Astrocyte of the cerebellum (primary cell): ENCODE data around the gene DOCK10.

ENCODE experiments used
- DNase-seq: peaks from one replicate; pipeline ENCODE4 v3.0.0-alpha.2; 2011; ENCODE audit warnings: low read depth
- H3K4me3 ChIP-seq: 2 replicates; pipeline ENCODE4 v1.5.1; 2011; ENCODE audit warnings: mild to moderate bottlenecking, low read depth, low read length, moderate library complexity
- in situ Hi-C: cut with HindIII; loops from 2 replicates; pipeline ENCODE4 v1.10.0; 2017; ENCODE audit warnings: low sequenced_read_pairs
- TF ChIP-seq, protein P1 (sequence below): IDR thresholded peaks from 2 replicates; pipeline ENCODE4 v1.5.1; 2012; ENCODE audit warnings: low read length, low read depth, moderate library complexity, mild to moderate bottlenecking; ENCODE audit errors: missing control alignments

Gene DOCK10

DNA sequence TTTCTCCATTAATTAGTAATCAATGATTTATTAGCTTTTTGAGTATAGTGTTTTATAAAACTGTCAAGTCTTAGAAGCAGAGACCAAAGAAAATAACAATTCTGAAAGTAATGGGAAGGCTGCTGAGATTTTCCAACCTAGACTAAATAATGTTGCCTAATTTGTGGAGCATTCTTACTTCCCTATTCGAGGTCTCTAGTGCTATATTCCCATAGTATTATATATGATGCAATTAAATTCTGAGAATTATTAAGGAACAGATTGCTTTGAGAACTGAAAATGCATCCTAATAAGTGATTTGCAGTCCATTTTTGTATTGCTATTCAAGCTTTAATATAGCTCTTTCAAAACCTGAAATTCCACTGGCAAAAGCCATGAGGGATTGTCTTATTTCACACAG, 27.7 kb upstream of the DOCK10 start:
- in situ Hi-C loops, result no loop called here
- no peak overlapping the region for H3K4me3 ChIP-seq
- TF ChIP-seq, protein P1, sequence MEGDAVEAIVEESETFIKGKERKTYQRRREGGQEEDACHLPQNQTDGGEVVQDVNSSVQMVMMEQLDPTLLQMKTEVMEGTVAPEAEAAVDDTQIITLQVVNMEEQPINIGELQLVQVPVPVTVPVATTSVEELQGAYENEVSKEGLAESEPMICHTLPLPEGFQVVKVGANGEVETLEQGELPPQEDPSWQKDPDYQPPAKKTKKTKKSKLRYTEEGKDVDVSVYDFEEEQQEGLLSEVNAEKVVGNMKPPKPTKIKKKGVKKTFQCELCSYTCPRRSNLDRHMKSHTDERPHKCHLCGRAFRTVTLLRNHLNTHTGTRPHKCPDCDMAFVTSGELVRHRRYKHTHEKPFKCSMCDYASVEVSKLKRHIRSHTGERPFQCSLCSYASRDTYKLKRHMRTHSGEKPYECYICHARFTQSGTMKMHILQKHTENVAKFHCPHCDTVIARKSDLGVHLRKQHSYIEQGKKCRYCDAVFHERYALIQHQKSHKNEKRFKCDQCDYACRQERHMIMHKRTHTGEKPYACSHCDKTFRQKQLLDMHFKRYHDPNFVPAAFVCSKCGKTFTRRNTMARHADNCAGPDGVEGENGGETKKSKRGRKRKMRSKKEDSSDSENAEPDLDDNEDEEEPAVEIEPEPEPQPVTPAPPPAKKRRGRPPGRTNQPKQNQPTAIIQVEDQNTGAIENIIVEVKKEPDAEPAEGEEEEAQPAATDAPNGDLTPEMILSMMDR, result no peak
- DNase-seq, result no peak

DNA sequence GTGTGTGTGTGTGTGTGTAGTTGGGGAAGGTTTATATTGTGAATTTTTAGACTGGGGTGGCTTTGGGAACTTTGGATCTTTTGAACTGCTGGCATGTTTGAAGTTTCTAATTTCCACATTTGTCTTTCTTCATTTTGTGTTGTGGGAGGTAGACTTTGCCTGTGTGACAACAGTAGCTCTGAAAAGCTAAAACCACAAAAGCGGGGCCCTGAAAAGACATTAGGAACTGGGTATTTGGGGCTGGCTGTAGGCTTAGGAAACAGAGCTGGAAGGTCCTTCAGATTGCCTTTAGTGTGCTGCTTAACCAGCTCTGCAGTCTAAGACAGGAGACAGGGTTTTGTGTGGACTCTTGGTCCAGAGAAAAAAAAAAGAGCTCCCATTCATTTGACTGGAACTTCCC, 27.2 kb upstream of the DOCK10 start:
- in situ Hi-C loops, result no loop called here
- TF ChIP-seq, protein P1, result no peak
- no peak for DNase-seq
- H3K4me3 ChIP-seq, result no peak overlapping the region

DNA sequence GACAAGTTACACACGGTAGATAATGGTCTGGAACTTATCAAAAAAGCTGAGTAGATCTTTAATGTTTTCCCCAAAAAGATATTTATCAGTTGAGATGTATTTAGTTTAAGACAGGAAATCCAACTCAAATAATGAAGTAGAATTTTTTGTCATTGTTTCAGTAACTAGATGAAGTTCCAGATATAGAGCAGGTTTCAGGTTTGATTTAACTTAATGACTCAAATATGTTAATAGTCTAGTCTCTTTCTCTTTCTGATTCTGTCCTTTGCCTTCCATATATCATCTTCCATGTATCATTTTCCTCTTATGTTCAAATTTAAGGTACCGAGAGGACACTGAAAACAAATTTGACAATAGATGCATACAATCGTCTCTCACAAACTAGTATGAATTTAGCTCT, 23.6 kb upstream of the DOCK10 start:
- DNase-seq, result no peak
- in situ Hi-C loops, result no loop called here
- TF ChIP-seq, protein P1, result no peak

DNA sequence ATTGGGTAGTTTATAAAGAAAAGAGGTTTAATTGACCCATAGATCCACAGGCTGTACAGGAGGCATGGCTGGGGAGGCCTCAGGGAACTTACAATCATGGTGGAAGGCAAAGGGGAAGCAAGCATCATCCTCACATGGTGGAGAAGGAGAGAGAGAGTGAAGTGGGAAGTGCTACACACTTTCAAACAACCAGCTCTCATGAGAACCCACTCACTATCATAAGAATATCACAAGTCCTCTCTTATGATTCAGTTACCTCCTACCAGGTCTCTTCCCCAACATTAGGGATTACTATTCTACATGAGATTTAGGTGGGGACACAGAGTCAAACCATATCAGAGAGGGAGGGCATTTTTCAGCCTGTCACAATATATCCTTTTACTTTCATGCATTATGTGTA, 22.7 kb upstream of the DOCK10 start:
- in situ Hi-C loops, result no loop called here
- TF ChIP-seq, protein P1, result no peak
- DNase-seq, result no peak
- H3K4me3 ChIP-seq, result no peak overlapping the region

More for the DNA sequence above, 23.6 kb upstream of the DOCK10 start:
- H3K4me3 ChIP-seq, result no peak overlapping the region

DNA sequence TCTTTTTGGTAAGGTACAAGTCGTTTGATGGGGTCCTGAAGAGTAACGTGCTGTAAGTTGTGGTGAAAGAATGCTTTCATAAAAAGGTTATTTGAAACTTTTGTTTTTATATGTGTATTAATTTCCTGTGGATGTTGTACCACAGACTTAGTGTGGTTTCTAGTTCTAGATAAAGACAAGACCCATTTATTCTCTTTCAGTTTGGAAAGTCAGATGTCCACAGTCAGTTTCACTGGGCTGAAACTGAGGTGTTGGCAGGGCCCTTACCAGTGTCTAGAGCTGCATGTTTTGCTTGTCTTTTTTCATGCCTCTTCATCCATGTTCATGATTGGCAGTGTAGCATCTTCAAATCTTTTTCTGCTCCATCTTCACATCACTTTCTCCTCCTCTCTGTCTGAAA, 22.1 kb upstream of the DOCK10 start:
- in situ Hi-C loops, result no loop called here
- no peak for DNase-seq
- H3K4me3 ChIP-seq, result no peak overlapping the region
- TF ChIP-seq, protein P1, result no peak

DNA sequence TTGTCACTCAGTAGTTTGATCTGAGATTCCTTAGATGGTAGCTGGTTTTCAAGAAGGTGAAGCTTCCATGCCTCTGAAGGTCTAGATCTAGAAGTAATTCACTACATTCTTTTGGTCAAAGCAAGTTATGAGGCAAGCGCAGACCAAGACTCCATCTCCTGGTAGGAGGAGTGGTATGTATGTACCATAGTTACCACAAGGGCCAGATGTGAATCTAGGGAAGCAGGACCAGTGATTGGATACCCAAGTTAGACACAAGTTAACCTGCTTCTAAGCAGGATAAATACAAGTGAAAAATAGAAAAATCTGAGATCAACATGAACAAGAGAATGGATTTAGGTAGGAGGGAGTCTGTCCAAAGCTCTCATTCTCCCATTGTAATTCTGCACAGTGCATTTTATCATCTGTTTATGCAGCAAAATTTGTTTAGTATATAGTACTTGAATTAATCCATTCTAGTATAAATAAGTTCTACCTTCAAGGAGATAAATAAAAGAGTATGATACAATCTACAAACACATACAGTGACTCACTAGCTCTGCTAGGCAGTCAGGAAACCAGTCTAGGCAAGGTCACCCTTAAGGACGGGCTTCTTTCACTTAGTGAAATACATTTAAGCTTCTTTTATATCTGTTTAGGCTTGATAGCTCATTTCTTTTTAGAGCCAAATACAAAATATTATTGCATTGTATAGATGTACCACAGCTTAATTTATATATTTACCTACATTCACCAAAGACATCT, 14.2 kb upstream of the DOCK10 start:
- DNase-seq, result no peak
- in situ Hi-C loops, result no loop called here
- H3K4me3 ChIP-seq, result no peak overlapping the region
- TF ChIP-seq, protein P1, result no peak
